SK-N-SH (cell line): ENCODE data around the gene DLL1. TPM values are rescaled to one million over a fixed set of nuclear protein-coding genes. Genes with fewer than 3 reads are reported as not detected.

Source experiments
- CTCF ChIA-PET: fragments of 300-600, 350-600 bp; formaldehyde crosslinking; extraction: SDS; loops from one replicate; lab custom pipeline; 2021; lab: Yijun Ruan, JAX
- POLR2A ChIA-PET: fragments of 350-600 bp; sonication (Branson Sonifier 250); formaldehyde crosslinking; extraction: SDS; loops from one replicate; lab custom pipeline; 2020; ENCODE audit warnings: antibody characterized with exemption, inconsistent platforms; lab: Yijun Ruan, JAX
- DNase-seq: peaks from one replicate; pipeline ENCODE4 v3.0.0; 2012
- H2AFZ ChIP-seq: fragments of 200-600 bp; sonication (generic); 2 replicates; pipeline ENCODE4 v1.8.1; 2016; ENCODE audit warnings: antibody characterized with exemption, mild to moderate bottlenecking, low read depth
- H3F3A ChIP-seq: fragments of 200-600 bp; sonication (generic); replicated peaks from 2 replicates; pipeline ENCODE3; 2016; ENCODE audit warnings: antibody characterized with exemption, mild to moderate bottlenecking; ENCODE audit not compliant: insufficient read depth
- H3K27ac ChIP-seq, 2 experiments: fragments of 200-500 bp in 1 of 2; fragments of 200-600 bp in 1 of 2; sonication (Bioruptor generic) in 1 of 2; sonication (generic), shearing (Covaris generic) in 1 of 2; 2 replicates each; pipeline versions ENCODE4 v1.5.1 to v1.6.1; 2014 to 2016; ENCODE audit warnings: low read depth in 2 of 2, inconsistent platforms in 1 of 2, low read length in 1 of 2, mild to moderate bottlenecking in 1 of 2, mixed read lengths in 1 of 2
- H3K27me3 ChIP-seq: fragments of 200-600 bp; sonication (generic), shearing (Covaris generic); 2 replicates; pipeline ENCODE4 v1.6.1; 2016; ENCODE audit warnings: mixed run types; ENCODE audit not compliant: insufficient read depth
- H3K36me3 ChIP-seq, 2 experiments: fragments of 200-500 bp in 1 of 2; fragments of 200-600 bp in 1 of 2; sonication (Bioruptor generic) in 1 of 2; sonication (generic) in 1 of 2; replicated peaks in 1 of 2; 2 replicates each; pipeline versions ENCODE3 to v1.5.1; 2014 to 2016; ENCODE audit warnings: low read length in 1 of 2, mild to moderate bottlenecking in 1 of 2; ENCODE audit not compliant: insufficient read depth in 2 of 2, control insufficient read depth in 1 of 2
- H3K4me1 ChIP-seq, 2 experiments: fragments of 200-500 bp in 1 of 2; fragments of 200-600 bp in 1 of 2; sonication (Bioruptor generic) in 1 of 2; sonication (generic), shearing (Covaris generic) in 1 of 2; 2 replicates each; pipeline versions ENCODE4 v1.5.1 to v1.6.1; 2014 to 2016; ENCODE audit warnings: low read depth in 1 of 2, low read length in 1 of 2, mixed run types in 1 of 2; ENCODE audit not compliant: insufficient read depth in 2 of 2, control insufficient read depth in 1 of 2
- H3K4me2 ChIP-seq: fragments of 200-600 bp; sonication (generic), shearing (Covaris generic); 2 replicates; pipeline ENCODE4 v1.6.1; 2017; ENCODE audit warnings: mixed run types
- H3K4me3 ChIP-seq, 2 experiments: fragments of 200-500 bp in 1 of 2; fragments of 200-600 bp in 1 of 2; sonication (Bioruptor generic) in 1 of 2; sonication (generic), shearing (Covaris generic) in 1 of 2; 2 replicates each; pipeline versions ENCODE4 v1.5.1 to v1.8.1; 2014 to 2016; ENCODE audit warnings: low read depth in 2 of 2, inconsistent platforms in 1 of 2, low read length in 1 of 2, mild to moderate bottlenecking in 1 of 2, mixed read lengths in 1 of 2, moderate library complexity in 1 of 2
- H3K79me2 ChIP-seq: fragments of 200-600 bp; sonication (generic); 2 replicates; pipeline ENCODE4 v1.8.1; 2017; ENCODE audit warnings: mild to moderate bottlenecking; ENCODE audit not compliant: insufficient read depth
- H3K9ac ChIP-seq: fragments of 200-600 bp; sonication (generic); 2 replicates; pipeline ENCODE4 v1.6.1; 2017; ENCODE audit warnings: mixed run types
- H3K9me2 ChIP-seq: fragments of 200-600 bp; sonication (generic); 2 replicates; pipeline ENCODE4 v1.6.1; 2017; ENCODE audit warnings: mixed run types
- H3K9me3 ChIP-seq: fragments of 200-600 bp; sonication (generic); 2 replicates; pipeline ENCODE4 v1.6.1; 2017; ENCODE audit warnings: mixed run types, mild to moderate bottlenecking, moderate library complexity
- H4K20me1 ChIP-seq: fragments of 200-600 bp; sonication (generic); 2 replicates; pipeline ENCODE4 v1.6.1; 2017; ENCODE audit warnings: mild to moderate bottlenecking, mixed run types; ENCODE audit not compliant: insufficient read depth
- EZH2phosphoT487 ChIP-seq: fragments of 200-600 bp; sonication (generic); IDR thresholded peaks from 2 replicates; pipeline ENCODE4 v1.6.1; 2017; ENCODE audit warnings: low read depth, mixed run types, mild to moderate bottlenecking, antibody characterized with exemption, moderate library complexity, borderline replicate concordance
- FOXM1 ChIP-seq: IDR thresholded peaks from 2 replicates; pipeline ENCODE4 v1.4.0; 2012; ENCODE audit warnings: low read depth, mild to moderate bottlenecking
- JUND ChIP-seq: IDR thresholded peaks from 2 replicates; pipeline ENCODE4 v1.4.0; 2012
- RAD21 ChIP-seq: IDR thresholded peaks from 2 replicates; pipeline ENCODE4 v1.6.1; 2012; ENCODE audit warnings: mild to moderate bottlenecking, low read length
- YY1 ChIP-seq: IDR thresholded peaks from 2 replicates; pipeline ENCODE4 v1.4.0; 2012; ENCODE audit warnings: low read depth, mild to moderate bottlenecking
- WGBS: methylation state at CpG from one replicate; pipeline ENCODE4 v1.1.6; 2017; ENCODE audit warnings: low lambda C conversion rate; 5-methylcytosine and 5-hydroxymethylcytosine counted together
- polyA plus RNA-seq, 3 experiments: library from polyadenylated mRNA; depleted of rRNA; stranded (reverse); fragments of >200 nt; gene quantifications; 2 replicates each; pipeline ENCODE4 v1.2.3, GENCODE V29; 2012
- TF ChIP-seq, protein P1 (sequence below): IDR thresholded peaks from 2 replicates; pipeline ENCODE4; 2012
- TF ChIP-seq, protein P2 (sequence below): IDR thresholded peaks from 2 replicates; pipeline ENCODE4 v1.4.0; 2012; ENCODE audit warnings: low read depth, borderline replicate concordance
- TF ChIP-seq, protein P3 (sequence below): IDR thresholded peaks from 2 replicates; pipeline ENCODE4 v1.4.0; 2012; ENCODE audit warnings: low read depth, borderline replicate concordance

DLL1 gene
- polyA plus RNA-seq, 1 of the 3 experiments (the other 2 are of a cell fraction), result 0.25 TPM

GRCh38 chr6:170292407-170293158 lies 1.7 kb upstream of the DLL1 start:
- no peak overlapping the region for H3K27ac ChIP-seq
- peak overlapping the region; percentile 63; the same call in 1 of the 2 replicates for H3K4me2 ChIP-seq
- no peaks in the 10 kb centered on the region for H3K9me3 ChIP-seq
- peaks cover 0 to 29% of the 10 kb centered on the region in 2 experiments; a peak in 1 of 4 replicates for H3K4me1 ChIP-seq
- H4K20me1 ChIP-seq, result no peaks in the 10 kb centered on the region
- no peaks in the 10 kb centered on the region for H3K9me2 ChIP-seq
- H3K79me2 ChIP-seq, result no peaks in the 10 kb centered on the region
- peak overlapping the region in 1 of 2 experiments; percentile 40; a peak in 2 of 4 replicates for H3K4me3 ChIP-seq
- H3K27me3 ChIP-seq, result peaks cover 88% of the 10 kb centered on the region
- peak; percentile 52 for DNase-seq
- POLR2A ChIA-PET, result no interaction called here
- no peaks in the 10 kb centered on the region for H3K36me3 ChIP-seq
- no peak overlapping the region for H3K9ac ChIP-seq
- CTCF ChIA-PET, result interaction anchor here (0.6 to 6.3 kb wide), 9 partner anchors 16 to 588 kb away, joined by 3 to 60 read pairs (median 5); no protein-coding TSS in a partner anchor
- H2AFZ ChIP-seq, result no peak overlapping the region
- WGBS, result 5% methylated on average over 10 of the region's 13 CpGs
- TF ChIP-seq RAD21 (peak; percentile 46), FOXM1 (no peak), JUND (no peak)
- TF ChIP-seq, protein P1, sequence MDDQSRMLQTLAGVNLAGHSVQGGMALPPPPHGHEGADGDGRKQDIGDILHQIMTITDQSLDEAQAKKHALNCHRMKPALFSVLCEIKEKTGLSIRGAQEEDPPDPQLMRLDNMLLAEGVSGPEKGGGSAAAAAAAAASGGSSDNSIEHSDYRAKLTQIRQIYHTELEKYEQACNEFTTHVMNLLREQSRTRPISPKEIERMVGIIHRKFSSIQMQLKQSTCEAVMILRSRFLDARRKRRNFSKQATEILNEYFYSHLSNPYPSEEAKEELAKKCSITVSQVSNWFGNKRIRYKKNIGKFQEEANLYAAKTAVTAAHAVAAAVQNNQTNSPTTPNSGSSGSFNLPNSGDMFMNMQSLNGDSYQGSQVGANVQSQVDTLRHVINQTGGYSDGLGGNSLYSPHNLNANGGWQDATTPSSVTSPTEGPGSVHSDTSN, result no peak
- TF ChIP-seq, protein P2, sequence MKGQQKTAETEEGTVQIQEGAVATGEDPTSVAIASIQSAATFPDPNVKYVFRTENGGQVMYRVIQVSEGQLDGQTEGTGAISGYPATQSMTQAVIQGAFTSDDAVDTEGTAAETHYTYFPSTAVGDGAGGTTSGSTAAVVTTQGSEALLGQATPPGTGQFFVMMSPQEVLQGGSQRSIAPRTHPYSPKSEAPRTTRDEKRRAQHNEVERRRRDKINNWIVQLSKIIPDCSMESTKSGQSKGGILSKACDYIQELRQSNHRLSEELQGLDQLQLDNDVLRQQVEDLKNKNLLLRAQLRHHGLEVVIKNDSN, result peak; percentile 77
- TF ChIP-seq, protein P3, sequence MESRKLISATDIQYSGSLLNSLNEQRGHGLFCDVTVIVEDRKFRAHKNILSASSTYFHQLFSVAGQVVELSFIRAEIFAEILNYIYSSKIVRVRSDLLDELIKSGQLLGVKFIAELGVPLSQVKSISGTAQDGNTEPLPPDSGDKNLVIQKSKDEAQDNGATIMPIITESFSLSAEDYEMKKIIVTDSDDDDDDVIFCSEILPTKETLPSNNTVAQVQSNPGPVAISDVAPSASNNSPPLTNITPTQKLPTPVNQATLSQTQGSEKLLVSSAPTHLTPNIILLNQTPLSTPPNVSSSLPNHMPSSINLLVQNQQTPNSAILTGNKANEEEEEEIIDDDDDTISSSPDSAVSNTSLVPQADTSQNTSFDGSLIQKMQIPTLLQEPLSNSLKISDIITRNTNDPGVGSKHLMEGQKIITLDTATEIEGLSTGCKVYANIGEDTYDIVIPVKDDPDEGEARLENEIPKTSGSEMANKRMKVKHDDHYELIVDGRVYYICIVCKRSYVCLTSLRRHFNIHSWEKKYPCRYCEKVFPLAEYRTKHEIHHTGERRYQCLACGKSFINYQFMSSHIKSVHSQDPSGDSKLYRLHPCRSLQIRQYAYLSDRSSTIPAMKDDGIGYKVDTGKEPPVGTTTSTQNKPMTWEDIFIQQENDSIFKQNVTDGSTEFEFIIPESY, result no peak
- H3F3A ChIP-seq, result peaks cover 14% of the 10 kb centered on the region

- Histone ChIP-seq H3K79me2 (no peaks in the 10 kb centered on the region), H3K4me1 (peaks cover 0 to 29% of the 10 kb centered on the region in 2 experiments; a peak in 1 of 4 replicates), H3K9me3 (no peaks in the 10 kb centered on the region), H3K9me2 (no peaks in the 10 kb centered on the region)
- TF ChIP-seq EZH2phosphoT487 (peak; percentile 81; the same call in 1 of the 2 replicates), YY1 (no peak)
- TF ChIP-seq, all 33 proteins: peak for 1
- peaks cover 88% of the 10 kb centered on the region for H3K27me3 ChIP-seq
- no peak overlapping the region for H2AFZ ChIP-seq
- no peaks in the 10 kb centered on the region for H4K20me1 ChIP-seq
- H3K27ac ChIP-seq, result no peak overlapping the region
- no peaks in the 10 kb centered on the region for H3K36me3 ChIP-seq
- peak overlapping the region in 1 of 2 experiments; percentile 59; a peak in 1 of 4 replicates for H3K4me3 ChIP-seq
- peak overlapping the region; percentile 94 for H3K4me2 ChIP-seq
- POLR2A ChIA-PET, result no interaction called here
- no peak for DNase-seq
- peaks cover 14% of the 10 kb centered on the region for H3F3A ChIP-seq
- H3K9ac ChIP-seq, result no peak overlapping the region
- CTCF ChIA-PET, result interaction anchor here (0.6 to 6.3 kb wide), 9 partner anchors 16 to 1336 kb away, joined by 3 to 60 read pairs (median 5); no protein-coding TSS in a partner anchor
- WGBS, result 6% methylated on average over 10 of the region's 11 CpGs
These were observed 1.2 kb upstream of the DLL1 start for GRCh38 chr6:170292111-170292406.
